H1 (cell line): Measurements from ENCODE around the gene ZNF599. TPM values are rescaled to one million over a fixed set of nuclear protein-coding genes. Genes with fewer than 3 reads are reported as not detected.

Experiments
- CTCF ChIA-PET: fragments of 300-600 bp; sonication (Branson Sonifier 250); formaldehyde crosslinking; loops from one replicate; lab custom pipeline; 2021; ENCODE audit not compliant: partially characterized antibody; lab: Charles Lee
- POLR2A ChIA-PET: fragments of 300-600 bp; sonication (Branson Sonifier 250); formaldehyde crosslinking; loops from one replicate; lab custom pipeline; 2021; ENCODE audit warnings: inconsistent platforms; ENCODE audit not compliant: partially characterized antibody; lab: Charles Lee
- DNase-seq, 2 experiments: peaks; one replicate each; pipeline versions ENCODE4 v3.0.0 to v3.0.0-alpha.2; 2010 to 2022; ENCODE audit warnings: low spot score in 2 of 2, low read depth in 1 of 2, mixed read lengths in 1 of 2
- FAIRE-seq: peaks from 2 replicates; lab custom pipeline; 2011; peaks lifted over from hg19 to GRCh38; lab: Jason Lieb, UNC
- H2AFZ ChIP-seq: 2 replicates; pipeline ENCODE4 v1.8.1; 2012; ENCODE audit warnings: low read length, inconsistent platforms
- H2AK5ac ChIP-seq: 2 replicates; pipeline ENCODE4 v1.6.1; 2013; ENCODE audit warnings: low read depth, low read length
- H2BK120ac ChIP-seq: replicated peaks from 2 replicates; pipeline ENCODE3; 2013; ENCODE audit warnings: low read depth, low read length, inconsistent platforms
- H2BK12ac ChIP-seq: 2 replicates; pipeline ENCODE4 v1.6.1; 2013; ENCODE audit warnings: low read depth, low read length
- H2BK15ac ChIP-seq: 2 replicates; pipeline ENCODE4 v1.6.1; 2013; ENCODE audit warnings: low read length
- H2BK20ac ChIP-seq: 2 replicates; pipeline ENCODE4 v1.6.1; 2013; ENCODE audit warnings: low read length
- H2BK5ac ChIP-seq: 2 replicates; pipeline ENCODE4 v1.6.1; 2013; ENCODE audit warnings: low read depth, low read length
- H3K14ac ChIP-seq: 2 replicates; pipeline ENCODE4 v1.6.1; 2013; ENCODE audit warnings: inconsistent platforms; ENCODE audit not compliant: insufficient read length
- H3K18ac ChIP-seq: 2 replicates; pipeline ENCODE4 v1.6.1; 2013; ENCODE audit warnings: low read length; ENCODE audit errors: extremely low read depth
- H3K23ac ChIP-seq: 2 replicates; pipeline ENCODE4 v1.6.1; 2013; ENCODE audit warnings: inconsistent platforms; ENCODE audit not compliant: insufficient read length
- H3K23me2 ChIP-seq: 2 replicates; pipeline ENCODE4 v1.6.1; 2013; ENCODE audit warnings: low read depth, low read length
- H3K27ac ChIP-seq: 2 replicates; pipeline ENCODE4 v1.6.1; 2011; ENCODE audit warnings: low read depth, low read length, inconsistent platforms
- H3K27me3 ChIP-seq, 4 experiments: replicated peaks in 1 of 4; 1 replicate in 1 of 4; 2 replicates in 3 of 4; pipeline versions ENCODE4 v1.6.1 to v1.8.1; 2011 to 2013; ENCODE audit warnings: low read length in 3 of 4, mild to moderate bottlenecking in 3 of 4, inconsistent platforms in 2 of 4, mixed read lengths in 2 of 4, moderate library complexity in 1 of 4; ENCODE audit not compliant: control insufficient read depth in 3 of 4, insufficient read depth in 3 of 4; ENCODE audit errors: extremely low read depth in 1 of 4
- H3K36me3 ChIP-seq, 4 experiments: 2 replicates each; pipeline versions ENCODE4 v1.6.1 to v1.8.1; 2011 to 2013; ENCODE audit warnings: mild to moderate bottlenecking in 4 of 4, low read length in 3 of 4, moderate library complexity in 2 of 4, control low read depth in 1 of 4, inconsistent platforms in 1 of 4; ENCODE audit not compliant: insufficient read depth in 4 of 4, control insufficient read depth in 2 of 4
- H3K4ac ChIP-seq: replicated peaks from 2 replicates; pipeline ENCODE3; 2013; ENCODE audit warnings: low read length, low read depth, mixed read lengths, inconsistent platforms; ENCODE audit not compliant: insufficient read length
- H3K4me1 ChIP-seq, 4 experiments: replicated peaks in 1 of 4; 1 replicate in 1 of 4; 2 replicates in 3 of 4; pipeline versions ENCODE4 v1.6.1 to v1.8.1; 2011 to 2013; ENCODE audit warnings: low read length in 3 of 4, inconsistent platforms in 2 of 4, mixed read lengths in 1 of 4; ENCODE audit not compliant: insufficient read depth in 4 of 4, control insufficient read depth in 3 of 4
- H3K4me2 ChIP-seq, 2 experiments: 2 replicates each; pipeline versions ENCODE4 v1.6.1 to v1.8.1; 2011 to 2013; ENCODE audit warnings: low read depth in 2 of 2, low read length in 2 of 2, control low read depth in 1 of 2, inconsistent platforms in 1 of 2, mild to moderate bottlenecking in 1 of 2; ENCODE audit not compliant: insufficient read depth in 1 of 2
- H3K4me3 ChIP-seq, 4 experiments: fragments of 200-600, 300-600 bp in 1 of 4; sonication (generic), shearing (Covaris generic), sonication (Bioruptor Twin) in 1 of 4; 2 replicates each; pipeline versions ENCODE4 v1.5.1 to v1.8.1; 2011 to 2016; ENCODE audit warnings: low read length in 4 of 4, low read depth in 3 of 4, control low read depth in 2 of 4, inconsistent platforms in 2 of 4, mild to moderate bottlenecking in 2 of 4, mixed read lengths in 1 of 4, moderate library complexity in 1 of 4; ENCODE audit not compliant: insufficient read depth in 2 of 4; ENCODE audit errors: extremely low read depth in 1 of 4
- H3K56ac ChIP-seq: replicated peaks from 2 replicates; pipeline ENCODE3; 2013; ENCODE audit warnings: low read depth, mild to moderate bottlenecking, mixed read lengths, low read length, inconsistent platforms; ENCODE audit not compliant: insufficient read length
- H3K79me1 ChIP-seq: 2 replicates; pipeline ENCODE4 v1.6.1; 2013; ENCODE audit warnings: low read depth, low read length, control low read depth
- H3K79me2 ChIP-seq, 2 experiments: 2 replicates each; pipeline versions ENCODE4 v1.6.1 to v1.8.1; 2012 to 2013; ENCODE audit warnings: low read length in 2 of 2, mild to moderate bottlenecking in 2 of 2, inconsistent platforms in 1 of 2; ENCODE audit not compliant: insufficient read depth in 2 of 2, control insufficient read depth in 1 of 2
- H3K9ac ChIP-seq, 4 experiments: replicated peaks in 1 of 4; 1 replicate in 1 of 4; 2 replicates in 3 of 4; pipeline versions ENCODE4 v1.6.1 to v1.8.1; 2011 to 2013; ENCODE audit warnings: low read depth in 3 of 4, low read length in 3 of 4, control low read depth in 2 of 4, mild to moderate bottlenecking in 2 of 4, moderate library complexity in 2 of 4, inconsistent platforms in 1 of 4; ENCODE audit errors: extremely low read depth in 1 of 4
- H3K9me3 ChIP-seq, 2 experiments: 2 replicates each; pipeline versions ENCODE4 v1.6.1 to v1.8.1; 2012 to 2013; ENCODE audit warnings: mild to moderate bottlenecking in 2 of 2, moderate library complexity in 2 of 2, control low read depth in 1 of 2, inconsistent platforms in 1 of 2, low read depth in 1 of 2, low read length in 1 of 2, mixed read lengths in 1 of 2; ENCODE audit not compliant: insufficient read depth in 2 of 2
- H4K20me1 ChIP-seq, 2 experiments: replicated peaks in 1 of 2; 2 replicates each; pipeline versions ENCODE3 to v1.8.1; 2011 to 2013; ENCODE audit warnings: inconsistent platforms in 2 of 2, low read length in 2 of 2, mild to moderate bottlenecking in 1 of 2; ENCODE audit not compliant: insufficient read depth in 2 of 2, control insufficient read depth in 1 of 2
- H4K5ac ChIP-seq: 2 replicates; pipeline ENCODE4 v1.6.1; 2013; ENCODE audit warnings: low read length, low read depth, mixed read lengths, inconsistent platforms; ENCODE audit not compliant: insufficient read length
- H4K8ac ChIP-seq: 2 replicates; pipeline ENCODE4 v1.8.0; 2013; ENCODE audit warnings: mild to moderate bottlenecking, moderate library complexity, low read length, inconsistent platforms; ENCODE audit not compliant: insufficient read depth; ENCODE audit errors: extremely low read depth
- H4K91ac ChIP-seq: replicated peaks from 2 replicates; pipeline ENCODE3; 2013; ENCODE audit warnings: low read length, mixed read lengths, inconsistent platforms; ENCODE audit not compliant: insufficient read length
- BRCA1 ChIP-seq: IDR thresholded peaks from 2 replicates; pipeline ENCODE4 v1.6.1; 2012; ENCODE audit warnings: low read depth, low read length, improper control_type of control experiment
- CBX8 ChIP-seq: fragments of 300-800, 300-1000 bp; sonication (generic); IDR thresholded peaks from 2 replicates; pipeline ENCODE4 v1.7.1; 2016; ENCODE audit warnings: low read depth, low read length, borderline replicate concordance
- EGR1 ChIP-seq: IDR thresholded peaks from 2 replicates; pipeline ENCODE4 v1.6.1; 2011; ENCODE audit warnings: low read depth, low read length, borderline replicate concordance
- EP300 ChIP-seq, 2 experiments: IDR thresholded peaks; 1 replicate in 1 of 2; 2 replicates in 1 of 2; pipeline ENCODE4 v1.6.1; 2011 to 2012; ENCODE audit warnings: low read depth in 2 of 2, low read length in 2 of 2, mild to moderate bottlenecking in 2 of 2, borderline replicate concordance in 1 of 2, inconsistent platforms in 1 of 2, moderate library complexity in 1 of 2
- GABPA ChIP-seq: IDR thresholded peaks from 2 replicates; pipeline ENCODE4 v1.6.1; 2011; ENCODE audit warnings: mild to moderate bottlenecking, low read length, moderate library complexity, borderline replicate concordance; ENCODE audit not compliant: insufficient read depth
- JUND ChIP-seq: IDR thresholded peaks from 2 replicates; pipeline ENCODE4 v1.6.1; 2011; ENCODE audit warnings: mild to moderate bottlenecking, improper control_type of control experiment, low read length
- RBBP5 ChIP-seq: IDR thresholded peaks from 2 replicates; pipeline ENCODE4 v1.7.1; 2012; ENCODE audit warnings: low read depth, mild to moderate bottlenecking, inconsistent platforms, low read length, moderate library complexity, borderline replicate concordance
- RXRA ChIP-seq: IDR thresholded peaks from 2 replicates; pipeline ENCODE4 v1.6.1; 2011; ENCODE audit warnings: low read depth, mild to moderate bottlenecking, low read length, moderate library complexity; ENCODE audit not compliant: insufficient read depth
- SIRT6 ChIP-seq: IDR thresholded peaks from one replicate; pipeline ENCODE4 v1.7.1; 2012; ENCODE audit warnings: low read length, inconsistent platforms
- SIX5 ChIP-seq: IDR thresholded peaks from 2 replicates; pipeline ENCODE4 v1.6.1; 2011; ENCODE audit warnings: mild to moderate bottlenecking, low read depth, low read length
- WGBS, 2 experiments: shearing (Covaris generic) in 1 of 2; methylation state at CpG; one replicate each; pipeline versions ENCODE4 v1.1.6 to v1.1.7; 2013 to 2015; ENCODE audit warnings: low lambda C conversion rate in 2 of 2, mixed read lengths in 2 of 2, inconsistent platforms in 1 of 2, low coverage in 1 of 2, missing lambda C conversion rate in 1 of 2; ENCODE audit not compliant: insufficient replicate concordance in 2 of 2, insufficient coverage in 1 of 2, insufficient read length in 1 of 2; ENCODE audit errors: extremely low coverage in 1 of 2, missing lambda C conversion rate in 1 of 2; 5-methylcytosine and 5-hydroxymethylcytosine counted together
- polyA plus RNA-seq, 7 experiments: library from polyadenylated mRNA; depleted of rRNA in 3 of 7; stranded (reverse) in 5 of 7; unstranded in 2 of 7; fragments of >200 nt in 5 of 7; fragments of 200-250 nt in 2 of 7; gene quantifications; 1 replicate in 5 of 7; 2 replicates in 1 of 7; 4 replicates in 1 of 7; pipeline versions ENCODE4 v1.2.1 to v1.2.3, GENCODE V29; 2011 to 2013; ENCODE audit warnings: missing spikeins in 2 of 7, mixed read lengths in 2 of 7
- total RNA-seq: library from RNA; stranded (reverse); fragmentation: NEBNext Ultra II Directional; extraction: Animal tissue kit (Norgen Biotek cat#: 25700); gene quantifications from 2 replicates; pipeline ENCODE4 v1.2.1, GENCODE V29; 2021
- TF ChIP-seq, protein P1 (sequence below): IDR thresholded peaks from 2 replicates; pipeline ENCODE4 v1.6.1; 2012; ENCODE audit warnings: inconsistent platforms
- TF ChIP-seq, protein P2 (sequence below): IDR thresholded peaks from 2 replicates; pipeline ENCODE4 v1.6.1; 2011; ENCODE audit warnings: low read depth, mild to moderate bottlenecking, low read length; ENCODE audit not compliant: insufficient read depth
- TF ChIP-seq, protein P3 (sequence below): IDR thresholded peaks from 2 replicates; pipeline ENCODE4 v1.6.1; 2012; ENCODE audit warnings: inconsistent platforms

Gene ZNF599
- total and polyA plus RNA-seq, 2 of the 8 experiments (the other 6 are each of a cell fraction or from before 2014, with no cell fraction given), result 4.8 to 5.4 TPM

DNA sequence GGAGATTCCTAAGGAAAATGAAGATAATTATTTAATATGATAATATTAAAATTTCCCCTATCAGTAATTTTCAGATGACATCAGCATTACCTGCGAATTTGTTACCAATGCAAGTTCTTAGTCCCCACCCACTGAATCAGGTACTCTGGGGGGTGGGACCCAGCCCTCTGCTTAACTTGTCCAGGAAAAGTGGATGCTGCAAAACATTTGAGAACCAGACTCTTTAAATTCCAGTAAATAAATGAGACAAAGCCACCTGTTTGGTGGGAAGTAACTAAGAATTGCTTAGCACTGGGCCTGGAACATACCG, 495 bp upstream of the ZNF599 start:
- Histone ChIP-seq H3K36me3 (0 out of 8 replicates have a peak, but pooled peaks cover 0 to 4% (median 0%) of the 10 kb centered on the region in 4 experiments), H3K56ac (no peak overlapping the region), H3K9ac (no peak overlapping the region), H3K23me2 (peaks cover 6% of the 10 kb centered on the region; the same call in 1 of the 2 replicates), H2BK15ac (no peak overlapping the region), H2BK20ac (no peak overlapping the region), H3K27me3 (peaks cover 0 to 5% (median 2%) of the 10 kb centered on the region in 4 experiments; a peak in 3 of 7 replicates), H3K4ac (no peak overlapping the region), H3K27ac (no peak overlapping the region), H3K23ac (no peak overlapping the region), H3K9me3 (peaks cover 0 to 3% of the 10 kb centered on the region in 2 experiments; a peak in 1 of 4 replicates), H2AFZ (0 out of 2 replicates have a peak overlapping the region, but pooled peaks have one; percentile 98), H3K4me2 (peak overlapping the region; percentile 75 to 92), H4K20me1 (no peaks in the 10 kb centered on the region), H4K8ac (no peak overlapping the region), H3K4me3 (peak overlapping the region; percentile 78 to 93 (median 82); a peak in 7 of 8 replicates), H2BK5ac (no peak overlapping the region), H2AK5ac (no peak overlapping the region), H4K5ac (no peak overlapping the region), H4K91ac (no peak overlapping the region), H2BK120ac (no peak overlapping the region), H3K18ac (no peak overlapping the region), H3K79me1 (no peaks in the 10 kb centered on the region), H3K4me1 (peaks cover 0 to 4% (median 0%) of the 10 kb centered on the region in 4 experiments; a peak in 1 of 7 replicates), H3K14ac (no peak overlapping the region), H3K79me2 (no peaks in the 10 kb centered on the region), H2BK12ac (no peak overlapping the region)
- ChIA-PET CTCF (no interaction called here), POLR2A (no interaction called here)
- no peak for FAIRE-seq
- 59% methylated on average over 2 of the region's 2 CpGs; no CpG with 5 or more reads in 1 of the 2 experiments for WGBS, 2 experiments
- no peak for DNase-seq
- TF ChIP-seq, protein P1, sequence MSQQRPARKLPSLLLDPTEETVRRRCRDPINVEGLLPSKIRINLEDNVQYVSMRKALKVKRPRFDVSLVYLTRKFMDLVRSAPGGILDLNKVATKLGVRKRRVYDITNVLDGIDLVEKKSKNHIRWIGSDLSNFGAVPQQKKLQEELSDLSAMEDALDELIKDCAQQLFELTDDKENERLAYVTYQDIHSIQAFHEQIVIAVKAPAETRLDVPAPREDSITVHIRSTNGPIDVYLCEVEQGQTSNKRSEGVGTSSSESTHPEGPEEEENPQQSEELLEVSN, result no peak
- TF ChIP-seq EP300 (IDR thresholded peaks at IDR 0.05; ENCODE audit: borderline replicate concordance in 1 of 2, low read depth in 2 of 2, low read length in 2 of 2) (no peak), BRCA1 (no peak), GABPA (no peak), JUND (no peak), SIX5 (no peak), RBBP5 (no peak), SIRT6 (no peak), CBX8 (no peak), RXRA (no peak), EGR1 (no peak)
- TF ChIP-seq, protein P2, sequence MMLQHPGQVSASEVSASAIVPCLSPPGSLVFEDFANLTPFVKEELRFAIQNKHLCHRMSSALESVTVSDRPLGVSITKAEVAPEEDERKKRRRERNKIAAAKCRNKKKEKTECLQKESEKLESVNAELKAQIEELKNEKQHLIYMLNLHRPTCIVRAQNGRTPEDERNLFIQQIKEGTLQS, result no peak
- TF ChIP-seq, protein P3, sequence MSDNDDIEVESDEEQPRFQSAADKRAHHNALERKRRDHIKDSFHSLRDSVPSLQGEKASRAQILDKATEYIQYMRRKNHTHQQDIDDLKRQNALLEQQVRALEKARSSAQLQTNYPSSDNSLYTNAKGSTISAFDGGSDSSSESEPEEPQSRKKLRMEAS, result no peak
